GM19238 (cell line): ENCODE data around the gene SLC39A3.
"Not testable (repeated sequence)": the region's sequence is repeated elsewhere in the genome, so short reads cannot be mapped to it uniquely, and the experiment has no call there.

Experiments
- DNase-seq: peaks from one replicate; pipeline ENCODE4 v3.0.0; 2011; ENCODE audit warnings: low spot score; ENCODE audit not compliant: insufficient read length

Gene SLC39A3

GRCh38 chr19:2723345-2723715 is 16.5 kb downstream of the SLC39A3 start:
- DNase-seq = no peak

- no peak for DNase-seq
Measured at GRCh38 chr19:2722541-2723344, 17.1 kb downstream of the SLC39A3 start.

GRCh38 chr19:2721570-2722540 is 18.0 kb downstream of the SLC39A3 start:
- no peak for DNase-seq

- no peak for DNase-seq
Measured at GRCh38 chr19:2720777-2721569, 18.8 kb downstream of the SLC39A3 start, which contains the start of gene DIRAS1. DIRAS1 (minus strand) TSS chr19:2721372; CDS start chr19:2717806, 3,566 bp downstream.

GRCh38 chr19:2719920-2720776 is 19.7 kb downstream of the SLC39A3 start:
- no peak for DNase-seq

- no peak for DNase-seq
Measured at GRCh38 chr19:2719232-2719735, 20.5 kb downstream of the SLC39A3 start.

GRCh38 chr19:2717638-2718541 is 21.9 kb downstream of the SLC39A3 start:
- DNase-seq = no peak

GRCh38 chr19:2716722-2717637 is 22.8 kb downstream of the SLC39A3 start:
- DNase-seq = no peak

GRCh38 chr19:2716275-2716650 is 23.6 kb downstream of the SLC39A3 start:
- DNase-seq = no peak

GRCh38 chr19:2715470-2716274 is 24.1 kb downstream of the SLC39A3 start:
- DNase-seq = no peak

- no peak for DNase-seq
Measured at GRCh38 chr19:2714531-2715269, 25.1 kb downstream of the SLC39A3 start.

GRCh38 chr19:2714102-2714501 is 25.7 kb downstream of the SLC39A3 start:
- not testable (repeated sequence) for DNase-seq

GRCh38 chr19:2713170-2713569 is 26.6 kb downstream of the SLC39A3 start:
- not testable (repeated sequence) for DNase-seq

- no peak for DNase-seq
Measured at GRCh38 chr19:2711875-2712205, 28.0 kb downstream of the SLC39A3 start.

GRCh38 chr19:2711172-2711874 is 28.5 kb downstream of the SLC39A3 start:
- DNase-seq = no peak

GRCh38 chr19:2706251-2706650 is 33.6 kb downstream of the SLC39A3 start:
- DNase-seq = no peak
